GM23338 (cell line): ENCODE results near the gene RAB11A.

Source experiments
- CREB1 ChIP-seq: fragments of 250-450 bp; sonication (Bioruptor Pico); IDR thresholded peaks from 2 replicates; pipeline ENCODE4 v1.5.0; 2020; ENCODE audit warnings: low read depth, mild to moderate bottlenecking, moderate library complexity
- EZH2 ChIP-seq: fragments of 200-600 bp; sonication (generic); IDR thresholded peaks from one replicate; pipeline ENCODE4 v1.8.0; 2017; ENCODE audit warnings: antibody characterized with exemption, mild to moderate bottlenecking, low read depth; ENCODE audit not compliant: unreplicated experiment
- EZH2phosphoT487 ChIP-seq: fragments of 200-600 bp; sonication (generic); IDR thresholded peaks from one replicate; pipeline ENCODE4 v1.8.1; 2018; ENCODE audit warnings: antibody characterized with exemption; ENCODE audit not compliant: unreplicated experiment
- POLR2AphosphoS5 ChIP-seq: IDR thresholded peaks from 2 replicates; pipeline ENCODE4 v1.6.1; 2016; ENCODE audit warnings: antibody characterized with exemption, low read depth
- ZNF114 ChIP-seq: fragments of 250-450 bp; sonication (Bioruptor Pico); IDR thresholded peaks from 2 replicates; pipeline ENCODE4 v1.5.0; 2020; ENCODE audit warnings: mild to moderate bottlenecking, moderate library complexity
- TF ChIP-seq, protein P1 (sequence below), 2 experiments: fragments of 200-600 bp in 1 of 2; sonication (generic) in 1 of 2; conservative IDR thresholded peaks; 2 replicates each; pipeline versions ENCODE4 v1.5.1 to v1.6.1; 2016 to 2017; ENCODE audit warnings: antibody characterized with exemption in 2 of 2, low read depth in 2 of 2, mild to moderate bottlenecking in 2 of 2, moderate library complexity in 1 of 2
- TF ChIP-seq, protein P2 (sequence below): IDR thresholded peaks from one replicate; pipeline ENCODE4 v1.6.1; 2018; ENCODE audit warnings: antibody characterized with exemption; ENCODE audit not compliant: unreplicated experiment

DNA sequence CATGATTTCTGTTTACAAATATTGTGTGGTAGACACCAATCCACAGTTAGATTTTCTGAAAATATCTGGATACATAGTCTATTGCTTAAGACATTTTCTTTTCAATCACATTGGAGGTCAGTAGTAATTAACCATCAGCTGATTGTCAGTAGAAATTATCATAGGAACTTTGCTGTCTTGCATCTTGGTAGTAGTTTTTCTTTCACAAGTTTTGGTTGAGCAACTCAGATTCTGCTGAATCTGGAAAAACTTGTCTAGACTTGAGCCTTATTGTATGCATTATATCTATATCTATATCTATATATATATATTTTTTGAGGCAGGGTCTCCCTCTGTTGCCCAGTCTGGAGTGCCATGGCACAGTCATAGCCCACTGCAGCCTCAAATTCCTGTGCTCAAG is 4.0 kb downstream of the RAB11A start:
- TF ChIP-seq, protein P1, sequence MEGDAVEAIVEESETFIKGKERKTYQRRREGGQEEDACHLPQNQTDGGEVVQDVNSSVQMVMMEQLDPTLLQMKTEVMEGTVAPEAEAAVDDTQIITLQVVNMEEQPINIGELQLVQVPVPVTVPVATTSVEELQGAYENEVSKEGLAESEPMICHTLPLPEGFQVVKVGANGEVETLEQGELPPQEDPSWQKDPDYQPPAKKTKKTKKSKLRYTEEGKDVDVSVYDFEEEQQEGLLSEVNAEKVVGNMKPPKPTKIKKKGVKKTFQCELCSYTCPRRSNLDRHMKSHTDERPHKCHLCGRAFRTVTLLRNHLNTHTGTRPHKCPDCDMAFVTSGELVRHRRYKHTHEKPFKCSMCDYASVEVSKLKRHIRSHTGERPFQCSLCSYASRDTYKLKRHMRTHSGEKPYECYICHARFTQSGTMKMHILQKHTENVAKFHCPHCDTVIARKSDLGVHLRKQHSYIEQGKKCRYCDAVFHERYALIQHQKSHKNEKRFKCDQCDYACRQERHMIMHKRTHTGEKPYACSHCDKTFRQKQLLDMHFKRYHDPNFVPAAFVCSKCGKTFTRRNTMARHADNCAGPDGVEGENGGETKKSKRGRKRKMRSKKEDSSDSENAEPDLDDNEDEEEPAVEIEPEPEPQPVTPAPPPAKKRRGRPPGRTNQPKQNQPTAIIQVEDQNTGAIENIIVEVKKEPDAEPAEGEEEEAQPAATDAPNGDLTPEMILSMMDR (conservative IDR thresholded peaks at IDR 0.05; ENCODE audit: low read depth in 2 of 2) = no peak
- TF ChIP-seq CREB1 (CRISPR knock-in tag) (no peak), EZH2 (no peak), EZH2phosphoT487 (no peak), POLR2AphosphoS5 (no peak), ZNF114 (no peak)
- TF ChIP-seq, protein P2, sequence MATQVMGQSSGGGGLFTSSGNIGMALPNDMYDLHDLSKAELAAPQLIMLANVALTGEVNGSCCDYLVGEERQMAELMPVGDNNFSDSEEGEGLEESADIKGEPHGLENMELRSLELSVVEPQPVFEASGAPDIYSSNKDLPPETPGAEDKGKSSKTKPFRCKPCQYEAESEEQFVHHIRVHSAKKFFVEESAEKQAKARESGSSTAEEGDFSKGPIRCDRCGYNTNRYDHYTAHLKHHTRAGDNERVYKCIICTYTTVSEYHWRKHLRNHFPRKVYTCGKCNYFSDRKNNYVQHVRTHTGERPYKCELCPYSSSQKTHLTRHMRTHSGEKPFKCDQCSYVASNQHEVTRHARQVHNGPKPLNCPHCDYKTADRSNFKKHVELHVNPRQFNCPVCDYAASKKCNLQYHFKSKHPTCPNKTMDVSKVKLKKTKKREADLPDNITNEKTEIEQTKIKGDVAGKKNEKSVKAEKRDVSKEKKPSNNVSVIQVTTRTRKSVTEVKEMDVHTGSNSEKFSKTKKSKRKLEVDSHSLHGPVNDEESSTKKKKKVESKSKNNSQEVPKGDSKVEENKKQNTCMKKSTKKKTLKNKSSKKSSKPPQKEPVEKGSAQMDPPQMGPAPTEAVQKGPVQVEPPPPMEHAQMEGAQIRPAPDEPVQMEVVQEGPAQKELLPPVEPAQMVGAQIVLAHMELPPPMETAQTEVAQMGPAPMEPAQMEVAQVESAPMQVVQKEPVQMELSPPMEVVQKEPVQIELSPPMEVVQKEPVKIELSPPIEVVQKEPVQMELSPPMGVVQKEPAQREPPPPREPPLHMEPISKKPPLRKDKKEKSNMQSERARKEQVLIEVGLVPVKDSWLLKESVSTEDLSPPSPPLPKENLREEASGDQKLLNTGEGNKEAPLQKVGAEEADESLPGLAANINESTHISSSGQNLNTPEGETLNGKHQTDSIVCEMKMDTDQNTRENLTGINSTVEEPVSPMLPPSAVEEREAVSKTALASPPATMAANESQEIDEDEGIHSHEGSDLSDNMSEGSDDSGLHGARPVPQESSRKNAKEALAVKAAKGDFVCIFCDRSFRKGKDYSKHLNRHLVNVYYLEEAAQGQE = no peak
